GM21723 (cell line): Measurements from ENCODE around the gene VPS16.

ENCODE experiments used
- ATAC-seq: cut with Tn5 transposase; IDR thresholded peaks from one replicate; pipeline ENCODE4 v1.9.1; 2021; ENCODE audit warnings: mild to moderate bottlenecking, moderate library complexity; ENCODE audit not compliant: unreplicated experiment

Gene VPS16

GRCh38 chr20:2840138-2840966 lies at the start of gene VPS16, which contains the start of gene PCED1A:
VPS16 (plus strand) TSS chr20:2840745; CDS start chr20:2840775, 30 bp downstream.
PCED1A (minus strand) TSS chr20:2840655; CDS start chr20:2839912, 743 bp downstream.
- ATAC-seq: peak; percentile 95

GRCh38 chr20:2793471-2793870 lies 47.1 kb upstream of the VPS16 start:
- no peak for ATAC-seq

GRCh38 chr20:2794202-2794748 lies 46.3 kb upstream of the VPS16 start:
- ATAC-seq: no peak

- no peak for ATAC-seq
Measured at GRCh38 chr20:2794866-2795447, 45.6 kb upstream of the VPS16 start.

GRCh38 chr20:2795451-2795850 lies 45.1 kb upstream of the VPS16 start:
- ATAC-seq: no peak

DNA sequence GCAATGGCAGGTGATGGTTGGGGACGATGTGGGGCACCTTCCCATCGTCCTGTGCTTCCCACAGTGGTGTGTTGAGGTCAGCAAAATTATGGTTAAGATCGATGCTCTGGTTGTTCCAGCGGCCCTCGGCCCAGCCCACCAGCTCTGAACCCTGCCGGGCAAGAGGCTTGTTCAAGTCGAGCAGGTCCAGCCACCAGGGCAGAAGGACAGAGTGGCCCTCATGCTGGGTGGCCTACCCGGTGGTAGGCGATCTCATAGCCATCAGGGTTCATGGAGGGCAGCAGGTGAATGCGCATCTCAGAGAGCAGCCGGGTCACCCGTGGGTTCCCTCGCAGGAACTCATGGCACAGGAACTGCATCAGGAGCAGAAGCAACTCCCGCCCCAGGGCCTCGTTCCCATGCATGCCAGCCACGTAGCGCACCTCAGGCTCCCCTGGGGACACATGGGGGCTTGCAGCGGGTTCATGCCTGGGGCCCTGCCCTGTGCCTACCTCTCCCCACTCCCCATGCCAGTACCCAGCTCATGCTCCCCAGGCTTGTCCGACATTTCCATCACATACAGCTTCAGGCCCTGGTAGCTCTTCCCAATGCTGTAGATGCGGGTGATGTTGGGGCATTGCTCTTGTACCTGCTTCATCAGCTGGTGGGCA lies 44.4 kb upstream of the VPS16 start:
- ATAC-seq: no peak

- no peak for ATAC-seq
Measured at GRCh38 chr20:2797136-2797983, 43.2 kb upstream of the VPS16 start.

- ATAC-seq: no peak
Measured at GRCh38 chr20:2798095-2798805, 42.3 kb upstream of the VPS16 start.

DNA sequence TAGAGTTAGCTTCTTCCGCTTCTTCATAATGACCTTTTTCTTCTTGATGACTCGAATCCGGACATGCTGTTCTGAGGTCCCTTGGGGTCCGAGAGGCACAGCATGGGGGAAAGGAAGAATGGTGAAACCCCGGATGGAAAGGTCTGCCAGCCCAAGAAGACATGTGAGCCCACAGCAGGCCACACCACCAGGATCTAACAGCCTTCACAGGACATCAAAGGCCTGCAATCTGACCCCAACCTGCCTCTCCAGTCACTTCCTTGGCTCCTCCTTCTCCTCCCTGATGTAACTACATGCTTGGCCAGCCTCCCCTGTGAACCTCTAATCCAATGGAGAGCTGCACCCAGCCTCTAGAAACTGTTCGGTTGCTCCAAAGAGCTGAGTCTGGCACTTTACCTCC lies 41.7 kb upstream of the VPS16 start:
- no peak for ATAC-seq

- no peak for ATAC-seq
Measured at GRCh38 chr20:2799271-2799670, 41.3 kb upstream of the VPS16 start.

- no peak for ATAC-seq
Measured at GRCh38 chr20:2799688-2800520, 40.6 kb upstream of the VPS16 start.

GRCh38 chr20:2800521-2801285 lies 39.8 kb upstream of the VPS16 start, which contains the start of gene CPXM1:
CPXM1 (minus strand) TSS chr20:2800627; CDS start chr20:2800572, 55 bp downstream.
- no peak for ATAC-seq

- ATAC-seq: no peak
Measured at GRCh38 chr20:2801286-2801728, 39.2 kb upstream of the VPS16 start.

GRCh38 chr20:2804041-2804828 lies 36.3 kb upstream of the VPS16 start:
- ATAC-seq: no peak

- no peak for ATAC-seq
Measured at GRCh38 chr20:2804852-2805688, 35.5 kb upstream of the VPS16 start.

- no peak for ATAC-seq
Measured at GRCh38 chr20:2805689-2806350, 34.7 kb upstream of the VPS16 start.
